Stimulated activated CD8-positive, alpha-beta memory T cell treated with anti-CD3 and anti-CD28 coated beads, Interleukin-7, amount 100 ng/mL, for 1 hour (primary cell): Measurements from ENCODE around the gene AGMO.

ENCODE experiments used
- DNase-seq, 2 donors: peaks; one replicate each; pipeline ENCODE4 v3.0.0-alpha.2; 2020; ENCODE audit warnings: low read depth in 2 of 2

Gene AGMO

GRCh38 chr7:15503603-15504290 is 58.1 kb downstream of the AGMO start:
- no peak for DNase-seq

- DNase-seq: no peak
Observed at GRCh38 chr7:15498465-15498864, 63.4 kb downstream of the AGMO start.

GRCh38 chr7:15495170-15495569 is 66.6 kb downstream of the AGMO start:
- DNase-seq: no peak

- DNase-seq: no peak
Observed at GRCh38 chr7:15494711-15495110, 67.1 kb downstream of the AGMO start.

- DNase-seq: no peak
Observed at GRCh38 chr7:15491361-15491760, 70.5 kb downstream of the AGMO start.

- no peak for DNase-seq
Observed at GRCh38 chr7:15490291-15490690, 71.5 kb downstream of the AGMO start.

GRCh38 chr7:15489861-15490260 is 72.0 kb downstream of the AGMO start:
- DNase-seq: no peak

GRCh38 chr7:15489383-15489782 is 72.4 kb downstream of the AGMO start:
- no peak for DNase-seq

- DNase-seq: no peak
Observed at GRCh38 chr7:15488401-15488800, 73.4 kb downstream of the AGMO start.

GRCh38 chr7:15487896-15488295 is 73.9 kb downstream of the AGMO start:
- DNase-seq: no peak

GRCh38 chr7:15485998-15486397 is 75.8 kb downstream of the AGMO start:
- no peak for DNase-seq

- no peak for DNase-seq
Observed at GRCh38 chr7:15485431-15485830, 76.4 kb downstream of the AGMO start.

- no peak for DNase-seq
Observed at GRCh38 chr7:15481132-15481531, 80.7 kb downstream of the AGMO start.

- DNase-seq: no peak
Observed at GRCh38 chr7:15478401-15478800, 83.4 kb downstream of the AGMO start.

GRCh38 chr7:15476531-15476918 is 85.3 kb downstream of the AGMO start:
- DNase-seq: no peak

GRCh38 chr7:15475808-15476530 is 85.8 kb downstream of the AGMO start:
- no peak for DNase-seq

GRCh38 chr7:15471669-15471950 is 90.2 kb downstream of the AGMO start:
- DNase-seq: no peak

GRCh38 chr7:15470825-15471668 is 90.8 kb downstream of the AGMO start:
- DNase-seq: no peak

GRCh38 chr7:15464667-15465121 is 97.1 kb downstream of the AGMO start:
- no peak for DNase-seq

- DNase-seq: no peak
Observed at GRCh38 chr7:15463801-15464666, 97.8 kb downstream of the AGMO start.

GRCh38 chr7:15462721-15463389 is 99.0 kb downstream of the AGMO start:
- no peak for DNase-seq
